Neutrophil (primary cell): ENCODE results near the gene ARHGAP22.

Experiments
- H3K27ac ChIP-seq: fragments of 200-600 bp; sonication (generic); 2 replicates; pipeline ENCODE4 v1.5.1; 2016; ENCODE audit warnings: mild to moderate bottlenecking, moderate library complexity
- H3K27me3 ChIP-seq: fragments of 200-600 bp; sonication (generic); 2 replicates; pipeline ENCODE4 v1.6.0; 2016; ENCODE audit warnings: mild to moderate bottlenecking
- H3K36me3 ChIP-seq: fragments of 200-600 bp; sonication (generic); 2 replicates; pipeline ENCODE4 v1.5.1; 2017
- H3K4me1 ChIP-seq, 2 experiments: fragments of 200-600 bp in 1 of 2; sonication (generic) in 1 of 2; 1 replicate in 1 of 2; 2 replicates in 1 of 2; pipeline versions ENCODE4 v1.5.1 to v1.6.1; 2013 to 2016; ENCODE audit warnings: low read depth in 1 of 2, low read length in 1 of 2, mild to moderate bottlenecking in 1 of 2, moderate library complexity in 1 of 2; ENCODE audit not compliant: control insufficient read depth in 1 of 2, insufficient read depth in 1 of 2
- H3K4me3 ChIP-seq, 2 experiments: fragments of 200-600 bp in 1 of 2; sonication (generic) in 1 of 2; 1 replicate in 1 of 2; 2 replicates in 1 of 2; pipeline ENCODE4 v1.5.1; 2013 to 2016; ENCODE audit warnings: low read depth in 1 of 2, low read length in 1 of 2, mild to moderate bottlenecking in 1 of 2, moderate library complexity in 1 of 2
- H3K9me3 ChIP-seq: fragments of 200-600 bp; sonication (generic); 2 replicates; pipeline ENCODE4 v1.5.1; 2016
- CTCF ChIP-seq: fragments of 200-600 bp; sonication (generic); IDR thresholded peaks from 2 replicates; pipeline ENCODE4 v1.5.1; 2016; ENCODE audit warnings: antibody characterized with exemption

Gene ARHGAP22

GRCh38 chr10:48536916-48537890 lies 67.7 kb downstream of the ARHGAP22 start:
- H3K9me3 ChIP-seq = no peaks in the 10 kb centered on the region
- H3K27me3 ChIP-seq = no peaks in the 10 kb centered on the region
- H3K4me3 ChIP-seq = no peak overlapping the region
- H3K36me3 ChIP-seq = no peaks in the 10 kb centered on the region
- no peaks in the 10 kb centered on the region for H3K4me1 ChIP-seq
- TF ChIP-seq CTCF = no peak
- H3K27ac ChIP-seq = no peak overlapping the region

GRCh38 chr10:48536156-48536500 lies 68.7 kb downstream of the ARHGAP22 start:
- Histone ChIP-seq H3K4me3 (no peak overlapping the region), H3K27ac (no peak overlapping the region), H3K27me3 (no peaks in the 10 kb centered on the region), H3K9me3 (no peaks in the 10 kb centered on the region), H3K36me3 (no peaks in the 10 kb centered on the region), H3K4me1 (no peaks in the 10 kb centered on the region)
- TF ChIP-seq CTCF = no peak

GRCh38 chr10:48535416-48536155 lies 69.3 kb downstream of the ARHGAP22 start:
- H3K36me3 ChIP-seq = no peaks in the 10 kb centered on the region
- TF ChIP-seq CTCF = no peak
- no peaks in the 10 kb centered on the region for H3K4me1 ChIP-seq
- H3K4me3 ChIP-seq = no peak overlapping the region
- H3K27me3 ChIP-seq = no peaks in the 10 kb centered on the region
- H3K9me3 ChIP-seq = no peaks in the 10 kb centered on the region
- no peak overlapping the region for H3K27ac ChIP-seq

GRCh38 chr10:48533951-48534720 lies 70.7 kb downstream of the ARHGAP22 start:
- H3K36me3 ChIP-seq = no peaks in the 10 kb centered on the region
- no peak overlapping the region for H3K4me3 ChIP-seq
- no peaks in the 10 kb centered on the region for H3K4me1 ChIP-seq
- H3K27me3 ChIP-seq = no peaks in the 10 kb centered on the region
- H3K27ac ChIP-seq = no peak overlapping the region
- no peak for TF ChIP-seq CTCF
- H3K9me3 ChIP-seq = no peaks in the 10 kb centered on the region

GRCh38 chr10:48533540-48533939 lies 71.3 kb downstream of the ARHGAP22 start:
- Histone ChIP-seq H3K9me3 (no peaks in the 10 kb centered on the region), H3K4me1 (no peaks in the 10 kb centered on the region), H3K27me3 (no peaks in the 10 kb centered on the region), H3K27ac (no peak overlapping the region), H3K36me3 (no peaks in the 10 kb centered on the region), H3K4me3 (no peak overlapping the region)
- no peak for TF ChIP-seq CTCF
